Lung microvascular endothelial cell (primary cell): ENCODE measurements around the gene ANAPC2. TPM values are rescaled to one million over a fixed set of nuclear protein-coding genes. Genes with fewer than 3 reads are reported as not detected.

Experiments used
- DNase-seq, 2 donors: peaks; one replicate each; pipeline versions ENCODE4 v3.0.0 to v3.0.0-alpha.2; 2010; ENCODE audit warnings: low read depth in 2 of 2
- total RNA-seq: library from RNA; depleted of rRNA; stranded (reverse); fragments of >200 nt; gene quantifications from 2 replicates; pipeline ENCODE4 v1.2.1, GENCODE V29; 2014

Gene ANAPC2
- total RNA-seq, 1 donor from 2014 or later, result 16.9 TPM

DNA sequence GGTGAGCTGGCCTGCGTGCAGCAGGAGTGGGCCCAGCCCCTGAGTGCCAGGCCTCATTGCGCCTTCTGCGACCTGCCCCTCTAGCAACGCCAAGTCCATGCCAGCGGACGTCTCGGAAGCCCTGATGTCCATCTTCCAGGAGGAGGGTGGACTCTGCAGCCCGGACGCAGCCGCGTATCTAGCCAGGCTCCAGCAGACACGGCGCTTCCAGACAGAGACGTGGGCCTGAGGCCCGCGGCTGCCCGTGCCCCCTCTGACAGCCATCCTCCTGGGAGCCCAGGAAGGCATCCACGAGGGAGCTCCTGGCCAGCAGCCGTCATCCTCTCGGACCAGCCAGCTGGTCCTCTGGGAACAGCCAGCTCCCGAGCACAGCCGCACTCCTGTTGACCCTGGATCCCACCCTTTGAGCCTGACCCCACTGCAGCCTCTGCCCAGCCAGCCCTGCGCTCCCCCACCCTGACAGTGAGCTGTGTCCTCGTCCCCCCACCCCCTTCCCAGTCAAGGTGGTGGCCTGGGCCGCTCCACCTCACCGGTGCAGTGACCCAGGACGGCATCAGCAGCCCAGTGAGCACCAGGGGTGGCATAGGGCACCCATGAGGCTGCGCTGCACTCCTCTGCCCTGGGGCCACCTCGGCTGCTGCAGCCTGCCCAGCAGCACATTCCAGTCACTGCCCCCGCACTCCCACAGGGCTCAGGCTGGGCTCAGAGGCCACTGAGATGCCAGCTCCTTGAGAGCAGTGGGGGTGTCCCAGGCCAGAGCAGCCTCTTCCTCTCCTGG, 28.0 kb upstream of the ANAPC2 start:
- no peak for DNase-seq

DNA sequence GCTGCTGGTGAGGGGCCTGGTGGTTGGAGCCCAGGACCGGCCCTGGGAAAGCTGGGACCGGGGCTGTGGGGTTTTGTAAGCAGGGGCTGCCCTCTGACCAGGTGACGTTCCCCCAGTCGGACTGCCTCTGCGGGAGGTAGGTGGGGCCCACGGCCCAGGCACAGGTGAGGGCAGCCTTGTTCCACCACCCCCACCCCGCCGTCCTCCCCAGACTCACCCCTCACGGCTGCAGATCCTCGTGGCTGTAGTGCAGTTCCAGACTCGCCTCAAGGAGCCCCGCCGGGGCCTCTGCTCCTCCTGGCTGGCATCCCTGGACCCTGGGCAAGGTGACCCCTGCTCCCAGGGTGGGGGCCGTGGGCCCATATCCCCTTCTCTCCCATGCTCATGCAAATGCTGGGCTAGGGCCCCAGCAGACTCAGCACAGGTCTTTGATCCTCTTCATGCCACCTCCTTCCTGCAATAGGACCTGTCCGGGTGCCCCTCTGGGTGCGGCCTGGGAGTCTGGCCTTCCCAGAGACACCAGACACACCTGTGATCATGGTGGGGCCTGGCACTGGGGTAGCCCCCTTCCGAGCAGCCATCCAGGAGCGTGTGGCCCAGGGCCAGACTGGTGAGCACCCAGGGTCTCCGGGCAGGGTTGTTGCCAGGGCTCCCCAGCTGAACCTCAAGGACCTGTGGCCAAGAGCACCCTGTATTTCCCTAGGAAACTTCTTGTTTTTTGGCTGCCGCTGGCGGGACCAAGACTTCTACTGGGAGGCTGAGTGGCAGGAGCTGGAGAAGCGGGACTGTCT, 27.0 kb upstream of the ANAPC2 start:
- no peak for DNase-seq

DNA sequence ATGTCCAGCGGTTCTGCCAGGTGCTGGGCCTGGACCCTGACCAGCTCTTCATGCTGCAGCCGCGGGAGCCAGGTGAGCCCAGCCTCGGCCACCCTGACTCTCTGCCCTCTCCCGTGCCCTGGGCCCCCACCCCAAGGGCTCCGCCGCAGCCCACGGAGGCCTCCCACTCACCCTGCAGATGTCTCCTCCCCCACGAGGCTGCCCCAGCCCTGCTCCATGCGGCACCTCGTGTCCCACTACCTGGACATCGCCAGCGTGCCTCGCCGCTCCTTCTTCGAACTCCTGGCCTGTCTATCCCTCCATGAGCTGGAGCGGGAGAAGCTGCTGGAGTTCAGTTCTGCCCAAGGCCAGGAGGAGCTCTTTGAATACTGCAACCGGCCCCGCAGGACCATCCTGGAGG, 26.3 kb upstream of the ANAPC2 start:
- no peak for DNase-seq

DNA sequence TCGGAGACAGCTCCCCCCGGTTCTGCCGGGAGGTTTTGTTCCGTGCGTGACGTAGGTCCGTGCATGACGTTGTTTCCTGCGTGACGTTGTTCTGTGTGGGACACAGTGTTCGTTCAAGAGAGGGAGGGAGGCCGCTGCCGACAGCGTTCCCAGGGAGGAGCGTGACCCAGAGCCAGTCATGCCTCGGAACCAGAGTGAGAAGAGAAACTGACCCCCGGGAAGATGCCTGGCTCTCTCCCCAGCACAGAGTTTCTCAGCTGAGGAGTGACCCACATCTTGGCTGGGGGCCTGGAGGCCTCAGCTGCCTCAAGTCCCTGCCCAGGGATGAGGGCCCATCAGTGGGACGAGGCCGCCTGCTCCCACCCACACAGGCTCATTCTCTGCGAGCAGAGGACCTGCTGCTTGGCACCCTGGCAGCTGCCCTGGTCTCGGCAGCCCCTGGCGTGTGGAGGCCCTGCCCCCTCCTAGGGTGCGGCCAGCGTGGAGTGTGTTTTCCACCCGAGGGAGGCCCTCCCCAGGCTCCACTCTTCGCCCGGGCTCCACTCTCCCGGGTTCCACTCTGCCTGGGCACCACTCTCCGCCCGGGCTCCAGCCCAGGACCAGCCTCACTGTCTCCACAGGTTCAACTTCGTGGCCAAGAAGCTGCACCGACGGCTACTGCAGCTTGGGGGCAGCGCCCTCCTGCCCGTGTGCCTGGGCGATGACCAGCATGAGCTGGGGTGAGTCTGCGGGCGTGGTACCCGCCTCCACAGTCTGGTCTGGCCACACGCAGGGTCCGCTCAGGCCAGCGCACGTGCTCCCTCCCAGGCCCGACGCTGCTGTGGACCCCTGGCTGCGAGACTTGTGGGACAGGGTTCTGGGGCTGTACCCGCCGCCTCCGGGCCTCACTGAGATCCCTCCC, 25.1 kb upstream of the ANAPC2 start:
- DNase-seq, result no peak

DNA sequence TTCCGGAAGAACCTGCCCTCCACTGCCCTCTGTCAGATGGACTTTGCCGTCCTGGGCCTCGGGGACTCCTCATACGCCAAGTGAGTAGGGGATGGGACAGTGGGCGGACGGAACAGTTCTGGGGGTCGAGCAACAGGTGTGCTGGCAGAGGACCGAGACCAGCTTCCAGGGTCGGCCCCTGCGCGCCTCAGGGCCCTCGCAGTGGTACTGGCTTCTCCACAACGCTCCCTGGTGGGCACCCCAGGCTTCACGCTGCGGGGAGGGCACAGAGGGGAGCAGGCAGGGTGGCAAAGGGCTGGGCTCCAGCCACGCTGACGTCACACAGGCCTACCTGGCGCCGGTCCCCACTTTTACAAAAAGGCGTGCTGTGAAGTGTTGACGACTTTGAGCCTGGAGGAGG, 24.2 kb upstream of the ANAPC2 start:
- DNase-seq, result no peak

DNA sequence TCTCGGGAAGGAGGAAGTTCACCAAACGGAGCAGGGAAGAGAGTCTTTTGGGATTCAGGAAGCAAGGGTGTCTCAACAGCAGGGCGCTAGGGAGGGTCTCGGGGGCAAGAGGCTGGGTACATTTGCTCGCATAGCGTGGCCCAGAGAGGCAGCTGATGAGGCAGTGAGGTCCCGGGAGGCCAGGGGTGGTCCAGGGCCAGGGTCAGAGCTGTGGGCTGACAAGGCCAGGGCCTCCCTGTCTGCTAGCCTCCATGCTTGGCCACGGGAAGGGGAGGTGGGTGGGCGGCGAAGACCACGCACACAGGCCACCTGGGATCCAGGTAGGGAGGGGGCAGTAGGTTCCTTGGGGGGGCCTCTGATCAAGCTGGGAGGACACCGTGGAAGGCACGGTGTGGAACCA, 23.2 kb upstream of the ANAPC2 start:
- DNase-seq, result no peak

DNA sequence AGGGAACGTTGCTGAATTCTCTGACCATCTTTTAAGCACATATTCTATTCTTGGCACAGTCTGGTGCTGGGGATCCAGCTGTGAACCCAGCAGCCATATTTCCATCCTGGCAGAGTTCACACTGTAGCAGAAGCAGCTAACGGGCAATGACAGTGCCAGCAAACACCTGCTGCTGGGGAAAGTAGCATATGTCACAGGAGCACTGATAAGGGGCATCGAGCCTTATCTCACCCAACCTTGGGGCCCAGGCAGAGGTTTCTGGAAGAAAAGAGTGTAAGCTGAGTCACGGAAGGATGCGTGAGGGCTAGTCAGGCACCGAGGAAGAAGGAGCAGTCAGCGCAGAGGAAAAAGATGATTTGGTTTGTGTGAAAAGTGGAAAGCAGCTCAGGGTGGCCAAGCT, 18.2 kb upstream of the ANAPC2 start:
- DNase-seq, result no peak

DNA sequence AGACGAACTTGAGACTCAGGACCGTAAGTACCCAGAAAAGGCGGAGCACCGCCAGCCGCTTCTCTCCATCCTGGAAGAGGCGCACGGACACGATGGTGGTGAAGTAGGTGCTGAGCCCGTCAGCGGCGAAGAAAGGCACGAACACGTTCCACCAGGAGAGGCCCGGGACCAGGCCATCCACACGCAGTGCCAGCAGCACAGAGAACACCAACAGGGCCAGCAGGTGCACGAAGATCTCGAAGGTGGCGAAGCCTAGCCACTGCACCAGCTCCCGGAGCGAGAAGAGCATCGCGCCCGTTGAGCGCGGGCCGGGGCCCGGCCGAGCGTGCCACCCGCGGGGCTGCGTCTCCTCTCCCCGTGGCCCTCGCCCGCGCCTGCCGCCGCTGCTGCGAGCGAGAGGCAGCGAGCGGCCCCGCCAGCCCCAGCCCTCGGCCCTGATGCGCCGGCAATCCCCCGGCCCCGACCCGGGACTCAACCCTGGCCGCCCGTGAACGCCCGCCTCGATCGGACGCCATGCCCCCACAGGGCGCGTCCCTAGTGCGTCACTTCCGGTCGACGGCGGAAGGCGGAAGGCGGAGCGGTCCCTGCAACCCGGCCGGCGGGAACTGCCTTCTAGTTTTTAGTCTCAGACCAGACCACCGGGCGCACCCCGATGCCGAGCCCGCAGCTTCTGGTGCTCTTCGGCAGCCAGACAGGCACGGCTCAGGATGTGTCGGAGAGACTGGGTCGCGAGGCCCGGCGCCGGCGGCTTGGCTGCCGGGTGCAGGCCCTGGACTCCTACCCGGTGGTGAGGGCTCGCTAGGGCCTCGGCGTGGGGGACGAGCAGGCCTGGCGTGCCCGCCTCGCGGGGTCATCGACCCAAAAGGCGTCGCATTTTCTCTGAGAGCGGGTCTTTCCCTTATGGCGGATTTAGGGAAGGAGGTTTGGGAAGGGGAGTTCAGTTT, 17.0 kb upstream of the ANAPC2 start, which contains the start of the genes NDOR1 and TMEM203:
TSS of gene NDOR1 (plus strand) at position 575 of the 944 bp plus-strand sequence. CDS start at position 653, 78 bp downstream.
TSS of gene TMEM203 (minus strand) at position 523 of the 944 bp plus-strand sequence. CDS start at position 289, 234 bp downstream.
- DNase-seq, result peak; percentile 86 to 92

DNA sequence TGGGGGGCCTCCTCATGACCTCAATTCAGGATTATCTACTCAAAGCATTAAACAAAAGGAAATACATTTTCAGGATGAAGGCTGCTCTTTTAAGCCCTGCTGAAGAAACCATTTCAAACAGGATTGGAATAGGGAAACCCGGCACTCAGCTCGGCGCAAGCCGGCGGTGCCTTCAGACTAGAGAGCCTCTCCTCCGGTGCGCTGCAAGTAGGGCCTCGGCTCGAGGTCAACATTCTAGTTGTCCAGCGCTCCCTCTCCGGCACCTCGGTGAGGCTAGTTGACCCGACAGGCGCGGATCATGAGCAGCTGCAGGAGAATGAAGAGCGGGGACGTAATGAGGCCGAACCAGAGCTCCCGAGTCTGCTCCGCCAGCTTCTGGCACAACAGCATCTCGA, 16.4 kb upstream of the ANAPC2 start:
- DNase-seq, result no peak

DNA sequence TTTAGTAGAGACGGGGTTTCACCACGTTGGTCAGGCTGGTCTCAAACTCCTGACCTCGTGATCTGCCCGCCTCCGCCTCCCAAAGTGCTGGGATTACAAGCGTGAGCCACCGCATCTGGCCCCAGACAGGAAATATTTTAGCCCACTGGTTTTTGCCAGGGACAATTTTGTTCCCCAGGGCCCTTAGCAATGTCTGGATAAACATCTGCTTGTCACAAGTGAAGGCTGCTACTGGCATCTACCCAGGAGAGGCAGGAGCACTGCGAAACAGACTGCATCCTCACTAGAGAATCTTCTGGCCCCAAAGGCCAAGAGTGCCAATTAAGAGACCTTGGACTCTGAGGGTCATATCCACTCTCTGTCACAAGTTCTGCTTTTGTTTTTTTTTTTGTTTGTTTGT, 14.6 kb upstream of the ANAPC2 start:
- no peak for DNase-seq

DNA sequence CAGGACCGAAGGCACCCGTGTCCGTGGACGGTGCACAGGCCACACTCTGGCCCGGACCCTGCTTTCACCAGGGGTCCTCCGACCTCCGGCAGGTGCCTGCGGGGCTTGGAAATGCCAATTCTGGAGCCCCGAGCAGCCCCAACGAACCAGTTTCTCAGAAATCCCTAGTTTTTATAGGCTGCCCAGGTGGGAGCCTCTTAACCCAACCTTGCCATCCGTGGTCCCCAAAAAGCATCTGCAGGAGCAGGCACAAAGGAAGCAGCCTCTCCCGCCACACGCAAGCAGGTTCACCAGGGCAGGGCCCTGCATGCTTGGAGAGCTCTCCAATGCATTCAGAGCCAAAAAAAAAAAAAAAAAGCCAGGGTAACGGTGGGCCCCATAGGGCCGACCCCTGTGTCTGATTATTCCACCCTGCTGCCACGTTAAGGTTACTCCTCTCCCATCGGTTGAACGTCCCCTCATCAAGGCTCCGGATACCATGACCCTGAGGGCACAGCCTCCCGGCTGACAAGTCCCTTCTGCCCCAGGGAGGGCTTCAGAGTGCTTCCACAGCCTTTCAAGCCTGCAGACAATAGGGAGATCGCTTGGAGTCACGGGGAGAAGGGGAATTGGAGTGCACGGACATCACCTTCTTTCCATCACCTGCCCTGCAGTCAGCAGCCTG, 13.0 kb upstream of the ANAPC2 start:
- DNase-seq, result no peak

DNA sequence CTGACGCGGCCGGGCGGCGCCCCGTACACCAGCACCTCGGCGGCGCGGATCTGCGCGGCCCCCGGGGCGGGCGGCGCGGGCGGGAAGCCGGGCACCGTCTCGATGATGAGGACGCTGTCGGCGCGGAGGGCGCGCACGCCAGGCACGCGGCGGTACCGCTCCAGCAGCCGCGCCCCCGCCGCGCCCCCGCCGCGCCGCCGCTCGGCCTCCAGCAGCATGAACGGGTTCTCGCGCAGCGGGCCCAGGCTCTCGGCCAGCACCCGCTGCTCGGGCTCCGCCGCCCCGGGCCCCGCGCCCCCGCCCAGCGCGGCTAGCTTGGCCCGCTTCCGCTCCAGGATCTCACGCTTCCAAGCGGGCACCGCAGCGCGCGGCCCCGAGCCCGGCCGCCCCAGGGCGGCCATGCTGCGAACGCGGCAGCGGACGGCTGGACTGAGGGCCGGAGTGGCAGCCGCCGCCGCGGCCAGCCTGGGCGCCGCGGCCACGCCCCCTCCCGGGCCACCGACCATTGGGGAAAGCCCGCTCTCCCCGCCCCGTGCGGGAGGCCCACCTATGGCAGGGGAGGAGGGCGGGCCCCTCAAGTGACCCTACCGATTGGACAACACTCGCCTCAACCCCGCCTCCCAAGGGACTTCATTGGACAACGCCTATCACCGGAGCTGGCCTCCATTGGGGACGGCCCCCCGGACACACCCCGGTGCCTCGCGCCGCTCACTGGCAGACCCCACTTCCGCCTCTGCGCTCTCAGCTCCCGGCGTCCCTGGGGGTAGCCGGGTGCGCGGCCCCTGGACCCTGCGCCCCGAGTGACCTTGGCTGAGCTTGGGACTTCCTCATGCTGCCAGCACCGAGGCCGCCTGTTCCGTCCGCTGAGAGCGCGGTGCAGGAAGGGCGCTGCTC, 12.2 kb upstream of the ANAPC2 start, which contains the start of gene TPRN:
TSS of gene TPRN (minus strand) at position 431 of the 894 bp plus-strand sequence. CDS start at position 401, 30 bp downstream.
- DNase-seq, result peak; percentile 99

DNA sequence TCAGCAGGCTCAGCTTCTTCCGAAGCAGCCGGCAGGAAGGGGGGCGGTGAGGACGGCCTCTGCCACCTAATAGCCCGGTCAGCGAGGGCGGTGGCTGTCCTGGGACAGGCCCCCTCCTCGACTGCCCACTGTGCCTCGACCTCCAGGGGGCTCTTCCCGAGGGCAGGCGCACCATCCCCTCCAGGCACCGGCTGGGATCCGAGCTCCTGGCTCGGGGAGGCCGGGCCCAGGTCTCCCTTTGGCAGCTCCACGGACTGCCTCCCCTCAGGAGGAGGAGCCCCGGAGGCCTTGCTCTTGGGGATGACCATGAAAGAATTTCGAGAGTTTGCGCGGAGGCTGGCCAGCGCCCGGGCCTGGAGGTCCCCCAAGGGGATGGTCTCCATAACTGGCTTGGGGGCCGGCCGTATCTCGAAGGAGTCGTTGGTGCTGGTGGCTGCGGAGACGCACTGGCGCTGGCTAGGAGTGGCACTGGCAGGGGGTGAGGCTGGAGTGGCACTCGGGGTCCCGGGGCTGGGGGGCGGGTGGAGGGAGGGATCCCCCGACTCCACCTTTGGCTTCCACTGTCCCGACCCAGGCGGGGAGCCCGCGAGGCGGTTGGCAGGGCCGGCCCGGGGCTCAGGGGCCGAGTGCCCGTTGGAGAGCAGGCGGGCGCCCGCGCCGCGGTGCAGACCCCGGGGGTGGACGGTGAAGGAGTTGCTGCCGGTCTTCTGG, 11.2 kb upstream of the ANAPC2 start:
- DNase-seq, result no peak

DNA sequence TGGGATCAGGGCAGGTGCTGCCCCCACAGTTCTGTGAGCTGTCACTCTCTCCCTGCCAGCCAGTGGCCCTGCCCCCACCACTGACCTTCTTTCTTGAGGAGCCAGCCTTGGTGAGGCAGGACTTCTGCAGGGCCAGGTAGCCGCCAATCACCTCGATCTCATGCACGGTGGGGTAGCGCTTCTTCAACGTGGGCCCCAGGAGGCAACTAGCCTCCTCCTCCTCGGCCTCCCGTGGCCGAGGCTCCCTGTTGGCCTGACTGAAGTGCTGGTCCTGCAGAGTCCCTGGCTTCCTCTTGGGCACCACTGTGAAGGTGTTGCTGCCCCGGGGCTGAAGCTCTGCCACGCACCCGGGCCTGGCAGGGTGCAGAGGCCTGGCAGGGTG, 10.5 kb upstream of the ANAPC2 start:
- DNase-seq, result no peak

DNA sequence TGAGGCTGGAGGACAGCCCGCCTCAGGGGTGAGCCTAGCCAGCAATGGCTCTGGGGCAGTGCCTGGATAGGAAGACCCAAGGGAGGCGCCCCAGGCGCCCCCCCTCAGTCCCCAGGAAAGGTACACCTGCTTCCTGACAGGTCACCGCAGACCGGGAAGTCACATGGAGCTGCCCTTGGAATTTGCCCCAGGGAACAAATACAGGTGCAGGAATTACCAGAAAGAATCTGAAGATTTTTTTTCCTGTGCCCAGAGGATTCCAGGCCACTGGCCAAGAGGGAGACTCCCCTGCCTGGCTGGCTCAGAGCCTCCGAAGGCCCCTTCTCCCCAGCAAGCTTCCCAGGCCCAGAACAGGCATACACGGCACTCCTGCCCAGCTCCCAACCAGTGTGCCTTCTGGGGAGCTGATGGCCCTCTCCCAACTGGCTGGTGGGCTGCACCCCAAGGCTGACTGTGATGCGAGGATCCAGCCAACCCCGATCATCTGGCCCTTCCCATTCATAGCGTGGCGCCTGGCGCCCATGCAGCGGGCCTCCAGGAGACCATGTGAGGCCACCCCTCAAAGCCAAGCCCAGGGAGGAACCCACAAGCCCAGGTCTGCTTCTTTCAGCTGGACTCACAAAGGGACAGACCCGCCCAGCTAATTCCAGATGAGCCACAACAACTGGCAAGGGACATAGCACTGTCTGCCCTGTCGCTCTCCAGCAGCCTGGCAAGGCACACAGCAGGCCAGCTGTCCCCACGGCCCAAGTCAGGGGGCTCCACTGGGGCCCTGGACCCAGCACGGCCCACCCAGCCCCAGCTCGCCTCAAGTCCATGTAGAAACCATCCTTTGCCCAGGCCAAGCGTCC, 9.9 kb upstream of the ANAPC2 start:
- DNase-seq, result no peak

DNA sequence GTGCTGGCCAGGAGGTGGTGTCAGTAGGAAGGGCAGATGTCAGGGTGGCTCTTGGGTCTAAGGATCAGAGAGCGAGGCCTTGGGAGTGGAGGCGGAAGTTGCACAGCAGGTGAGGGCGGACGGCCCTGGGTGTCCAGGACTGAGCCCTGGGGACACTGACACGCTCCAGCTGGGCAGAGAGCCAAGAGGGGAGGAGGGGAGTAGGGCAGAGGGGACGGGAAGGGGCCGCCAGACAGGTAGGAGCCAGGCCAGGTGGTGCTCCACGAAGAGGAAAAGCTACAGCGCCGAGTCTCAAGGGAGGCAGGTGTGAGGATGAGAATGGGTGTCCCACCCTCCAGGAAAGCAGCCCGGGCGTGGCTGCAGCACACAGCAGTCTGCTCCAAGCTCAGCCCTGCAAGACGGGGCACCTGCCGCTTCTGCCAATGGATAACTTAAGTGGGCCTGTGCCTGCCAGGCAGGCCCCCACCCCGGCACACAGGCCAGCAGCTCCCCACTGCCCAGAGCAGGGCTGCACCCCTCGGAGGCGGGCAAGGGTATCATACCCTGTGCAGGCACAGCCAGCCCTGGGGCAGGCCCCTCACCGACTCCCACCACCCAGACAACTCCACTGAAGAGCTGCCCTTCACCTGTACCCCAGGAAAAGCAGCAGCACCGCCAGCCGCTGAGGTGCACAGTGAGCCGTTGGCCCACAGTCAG, 7.3 kb upstream of the ANAPC2 start:
- DNase-seq, result no peak

DNA sequence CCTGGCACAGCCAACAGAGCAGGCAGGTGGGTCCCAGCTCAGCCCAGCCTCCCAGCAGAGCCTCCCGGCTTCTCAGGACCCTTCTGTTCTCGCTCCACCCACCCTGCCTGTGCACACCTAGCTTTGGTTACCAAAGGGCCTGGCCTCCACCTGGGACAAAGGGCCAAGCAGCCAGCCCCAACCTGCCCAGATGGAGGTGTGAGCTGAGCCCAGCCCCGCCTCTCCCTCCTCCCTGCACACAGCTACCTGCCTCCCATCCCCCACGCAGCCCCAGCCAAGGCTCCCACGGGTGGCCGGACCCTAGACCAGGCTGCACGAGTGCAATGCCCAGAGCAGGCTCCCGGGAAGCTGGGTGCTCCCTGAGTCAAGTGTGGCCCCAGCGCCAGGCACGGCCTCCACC, 6.5 kb upstream of the ANAPC2 start:
- no peak for DNase-seq
